Activated T-helper 1 cell treated with anti-CD3 and anti-CD28 coated beads, Interleukin-2, amount 50 U/mL, for 16 hours (primary cell): ENCODE results near the gene SCN8A.

Experiments used
- DNase-seq, 2 donors: peaks; one replicate each; pipeline ENCODE4 v3.0.0-alpha.2; 2020; ENCODE audit warnings: low read depth in 1 of 2, low spot score in 1 of 2

SCN8A gene

GRCh38 chr12:51669271-51669670 lies 78.2 kb downstream of the SCN8A start:
- no peak for DNase-seq

- no peak for DNase-seq
These were observed 79.0 kb downstream of the SCN8A start for GRCh38 chr12:51669996-51670395.

- DNase-seq = no peak
These were observed 81.3 kb downstream of the SCN8A start for GRCh38 chr12:51672334-51672733.

GRCh38 chr12:51675071-51675803 lies 84.2 kb downstream of the SCN8A start:
- DNase-seq = no peak

- DNase-seq = no peak
These were observed 85.8 kb downstream of the SCN8A start for GRCh38 chr12:51676875-51677274.

- no peak for DNase-seq
These were observed 86.4 kb downstream of the SCN8A start for GRCh38 chr12:51677284-51677968.

GRCh38 chr12:51678086-51678724 lies 87.2 kb downstream of the SCN8A start:
- DNase-seq = no peak

GRCh38 chr12:51682981-51683380 lies 91.9 kb downstream of the SCN8A start:
- no peak for DNase-seq

GRCh38 chr12:51683763-51684357 lies 92.8 kb downstream of the SCN8A start:
- no peak for DNase-seq

GRCh38 chr12:51686727-51687126 lies 95.7 kb downstream of the SCN8A start:
- DNase-seq = no peak

- no peak for DNase-seq
These were observed 96.1 kb downstream of the SCN8A start for GRCh38 chr12:51687177-51687576.

GRCh38 chr12:51687614-51688013 lies 96.6 kb downstream of the SCN8A start:
- DNase-seq = no peak

GRCh38 chr12:51689983-51690382 lies 99.0 kb downstream of the SCN8A start:
- DNase-seq = no peak

GRCh38 chr12:51692016-51692415 lies 101.0 kb downstream of the SCN8A start:
- no peak for DNase-seq

GRCh38 chr12:51693569-51693968 lies 102.5 kb downstream of the SCN8A start:
- DNase-seq = no peak

- no peak for DNase-seq
These were observed 103.1 kb downstream of the SCN8A start for GRCh38 chr12:51694146-51694545.

GRCh38 chr12:51695241-51696010 lies 104.4 kb downstream of the SCN8A start:
- DNase-seq = no peak

GRCh38 chr12:51699219-51699618 lies 108.2 kb downstream of the SCN8A start:
- no peak for DNase-seq

GRCh38 chr12:51700887-51701286 lies 109.9 kb downstream of the SCN8A start:
- no peak for DNase-seq

GRCh38 chr12:51702587-51702986 lies 111.6 kb downstream of the SCN8A start:
- DNase-seq = no peak

GRCh38 chr12:51705450-51705849 lies 114.4 kb downstream of the SCN8A start:
- no peak for DNase-seq
